Activated effector memory CD4-positive, alpha-beta T cell treated with Interleukin-2 at 50 U/mL for 16 hours (primary cell): ENCODE measurements around the gene KAT2A.
A peak's percentile ranks its signal among the peaks of the same experiment; 100 is the strongest.

Experiments used
- DNase-seq: peaks from one replicate; pipeline ENCODE4 v3.0.0-alpha.2; 2020

KAT2A gene

GRCh38 chr17:42135151-42135550, 14.0 kb upstream of the KAT2A start:
- no peak for DNase-seq

DNA sequence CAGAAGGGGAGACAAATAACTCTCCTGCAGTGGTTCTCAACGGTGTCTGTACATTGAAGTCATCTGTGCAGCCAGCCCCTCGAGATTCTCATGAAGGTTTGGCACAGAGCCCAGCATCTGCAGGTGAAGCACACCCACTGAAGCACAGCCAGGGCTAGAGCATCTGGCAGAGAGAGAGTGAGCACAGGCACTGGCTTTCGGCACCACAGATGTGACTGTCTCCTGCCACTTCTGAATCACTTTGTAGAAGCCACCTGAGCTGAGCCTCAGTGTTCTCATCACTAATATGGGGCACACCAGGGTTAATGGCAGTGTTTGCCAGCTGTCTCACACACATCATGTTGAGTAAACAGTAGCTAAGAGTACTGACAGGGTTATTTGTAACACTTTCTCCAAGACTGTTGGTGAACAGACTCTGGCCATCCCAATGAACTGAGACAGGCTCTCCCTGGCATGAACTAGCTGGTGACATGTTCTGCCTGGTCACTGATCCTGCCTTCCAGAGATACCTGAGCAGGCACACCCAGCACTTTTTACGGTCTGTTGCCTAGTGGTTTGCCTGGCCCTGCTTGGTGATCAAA, 12.4 kb upstream of the KAT2A start:
- DNase-seq = peak; percentile 15

GRCh38 chr17:42132941-42133340, 11.8 kb upstream of the KAT2A start:
- no peak for DNase-seq

DNA sequence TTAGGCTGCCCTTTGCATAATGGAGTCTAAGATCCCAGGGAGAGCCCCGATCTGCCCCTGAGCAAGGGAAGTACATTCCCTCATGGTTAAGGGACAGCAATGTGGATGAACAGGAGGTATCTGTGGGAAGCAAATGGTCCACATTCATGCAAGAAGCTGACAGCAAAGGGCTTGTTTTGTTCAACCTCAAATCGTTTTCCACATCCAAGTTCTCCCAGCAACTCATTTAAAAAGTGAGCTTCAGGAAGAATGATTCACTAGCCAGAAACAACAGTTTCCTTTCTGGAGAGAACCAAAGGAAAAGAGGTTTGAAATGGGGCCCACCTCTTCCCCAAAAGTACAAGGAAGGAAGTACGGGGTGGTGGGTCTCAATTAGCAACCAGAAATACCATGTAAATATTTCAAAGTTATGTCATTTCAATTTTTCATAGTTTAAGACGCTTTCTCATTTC, 10.8 kb upstream of the KAT2A start:
- no peak for DNase-seq

GRCh38 chr17:42131232-42131631, 10.1 kb upstream of the KAT2A start:
- DNase-seq = no peak

DNA sequence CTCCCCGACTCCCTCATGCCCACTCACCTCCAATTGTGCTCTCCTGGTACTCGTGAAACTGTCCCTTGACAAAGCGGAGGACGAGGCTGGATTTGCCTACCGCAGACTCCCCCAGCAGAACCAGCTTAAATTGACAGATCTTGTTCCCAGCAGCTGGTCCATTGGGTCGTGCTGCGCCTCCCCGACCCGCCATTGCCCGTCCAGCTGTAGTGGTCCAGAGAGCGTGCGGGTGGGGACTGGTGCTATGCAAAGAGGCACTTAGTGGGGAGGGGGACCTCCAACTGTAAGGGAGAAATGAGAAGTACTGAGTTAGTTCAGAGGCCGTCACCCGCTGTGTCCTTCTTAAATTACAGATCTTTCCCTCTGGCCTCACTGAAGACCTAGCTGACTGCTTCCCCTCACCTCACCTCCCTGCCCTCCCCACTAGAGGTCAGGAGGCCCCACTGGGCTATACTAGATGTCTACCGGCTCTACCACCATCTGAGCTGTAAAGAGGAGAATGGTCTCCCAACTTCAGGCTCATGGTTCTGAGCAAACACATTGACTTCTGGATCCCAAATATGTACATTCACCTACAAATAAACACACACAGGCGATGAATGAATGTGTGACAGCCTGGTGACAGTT, 9.3 kb upstream of the KAT2A start:
- DNase-seq = no peak

DNA sequence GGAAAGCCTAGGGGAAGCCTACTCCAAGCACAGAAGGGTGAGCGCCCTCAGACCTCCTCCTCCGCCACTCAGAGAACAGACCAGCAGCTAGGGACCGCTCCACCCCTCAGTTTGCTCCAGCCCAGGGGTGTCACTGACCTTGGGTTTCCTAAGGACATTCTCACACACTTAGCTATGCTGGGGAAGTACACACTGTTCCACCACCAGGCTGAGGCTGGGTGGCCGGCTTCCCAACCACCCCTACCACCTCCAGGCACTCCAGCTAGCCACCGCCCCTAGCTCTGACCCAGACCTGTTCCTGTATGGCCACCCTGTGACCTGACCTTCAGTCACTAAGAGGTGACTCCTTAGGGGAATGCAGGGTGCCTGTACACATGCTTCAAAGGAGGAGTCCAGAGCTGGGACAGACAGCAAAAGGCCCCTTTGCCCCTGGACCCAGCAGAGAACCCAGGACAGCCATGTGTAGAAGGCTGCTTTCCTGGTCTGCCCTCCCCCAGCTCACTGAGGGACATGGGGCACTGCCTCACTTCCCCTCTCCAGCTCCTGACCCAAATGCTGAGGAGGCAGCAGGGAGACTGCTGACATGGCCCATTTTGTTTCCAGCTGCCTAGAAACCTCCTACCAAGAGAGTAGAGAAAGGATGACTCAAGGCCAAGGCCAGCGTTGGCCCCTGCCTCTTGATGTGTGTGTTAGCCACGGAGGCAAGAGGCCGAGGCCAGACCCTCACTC, 8.1 kb upstream of the KAT2A start:
- DNase-seq = no peak

- DNase-seq = no peak
These were observed 6.2 kb upstream of the KAT2A start for GRCh38 chr17:42127414-42127813.

DNA sequence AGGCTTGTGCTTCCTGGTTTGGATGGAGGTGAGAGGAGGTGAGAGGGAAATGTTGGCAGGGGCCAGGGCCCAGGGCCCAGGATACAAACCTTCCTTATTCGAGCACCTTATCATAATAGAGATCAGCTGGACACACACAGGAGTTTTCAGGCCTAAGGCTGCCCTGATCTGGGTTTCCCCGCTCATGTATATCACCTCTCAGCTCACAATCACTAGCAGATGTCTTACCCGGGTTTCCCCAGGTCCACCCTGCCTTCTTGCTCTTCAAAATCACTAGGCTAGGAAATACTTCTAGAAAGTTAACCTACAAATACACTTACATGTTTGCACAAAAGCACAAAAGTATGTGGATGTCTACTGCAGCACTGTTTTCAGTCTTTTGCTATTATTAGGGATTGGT, 5.7 kb upstream of the KAT2A start:
- DNase-seq = no peak

- no peak for DNase-seq
These were observed 4.4 kb upstream of the KAT2A start for GRCh38 chr17:42125565-42125964.

- DNase-seq = no peak
These were observed 3.1 kb upstream of the KAT2A start for GRCh38 chr17:42124256-42124655.

DNA sequence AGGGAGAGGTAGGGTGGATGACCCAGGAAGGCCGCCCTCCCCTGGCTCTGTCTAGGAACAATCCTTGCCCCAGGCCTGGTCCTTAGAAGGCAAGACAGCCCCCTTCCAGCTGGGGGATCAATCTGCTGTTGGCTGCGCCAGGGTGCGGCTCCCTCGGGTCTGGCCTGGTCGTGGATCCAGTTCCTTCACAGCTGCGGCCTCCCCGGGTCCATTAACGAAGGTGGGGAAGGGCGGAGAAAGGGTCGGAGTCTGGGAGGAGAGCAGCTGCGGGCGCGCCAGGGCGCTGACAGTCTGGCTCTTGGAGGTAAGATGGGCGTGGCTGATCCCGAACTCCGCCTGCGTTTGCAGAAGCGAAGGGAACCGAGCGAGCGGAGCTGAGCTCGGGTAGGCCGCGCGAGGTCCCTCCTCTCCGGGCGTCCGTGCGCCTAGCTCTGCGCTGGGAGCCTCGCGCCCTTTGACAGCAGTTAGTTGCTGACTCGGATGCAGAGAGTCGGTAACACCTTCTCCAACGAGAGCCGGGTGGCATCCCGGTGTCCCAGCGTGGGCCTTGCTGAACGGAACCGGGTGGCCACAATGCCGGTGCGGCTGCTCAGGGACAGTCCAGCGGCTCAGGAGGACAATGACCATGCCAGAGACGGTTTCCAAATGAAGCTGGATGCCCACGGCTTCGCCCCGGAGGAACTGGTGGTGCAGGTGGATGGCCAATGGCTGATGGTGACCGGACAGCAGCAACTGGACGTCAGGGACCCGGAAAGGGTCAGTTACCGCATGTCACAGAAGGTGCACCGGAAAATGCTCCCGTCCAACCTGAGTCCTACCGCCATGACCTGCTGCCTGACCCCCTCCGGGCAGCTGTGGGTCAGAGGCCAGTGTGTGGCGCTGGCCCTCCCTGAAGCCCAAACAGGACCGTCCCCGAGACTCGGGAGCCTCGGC, 1.5 kb upstream of the KAT2A start, which contains the start of gene HSPB9:
Gene HSPB9, plus strand, starts transcription at position 434 of the 933 bp plus-strand sequence. Its CDS starts 47 bp downstream, at position 481.
- no peak for DNase-seq

- no peak for DNase-seq
These were observed 902 bp downstream of the KAT2A start for GRCh38 chr17:42120161-42120769.

DNA sequence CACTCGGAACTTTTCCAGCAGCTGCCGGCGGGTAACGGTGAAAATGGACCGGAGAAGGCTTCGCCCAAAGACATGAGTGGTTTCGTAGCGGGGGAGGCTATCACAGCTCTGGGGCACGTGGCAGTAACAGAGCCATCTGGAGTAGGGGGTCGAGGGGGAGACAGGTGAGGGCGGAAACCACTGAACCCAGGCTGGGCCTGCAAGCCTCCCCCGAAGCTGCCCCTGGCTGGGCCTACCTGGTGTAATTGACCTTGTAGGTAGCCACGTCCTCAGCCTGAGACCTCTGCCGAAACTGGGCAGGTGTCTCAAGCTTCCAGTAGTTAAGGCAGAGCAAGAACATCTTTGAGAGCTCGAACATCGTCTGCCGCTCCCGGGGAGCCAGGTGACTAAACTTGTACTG, 1.9 kb downstream of the KAT2A start:
- no peak for DNase-seq

DNA sequence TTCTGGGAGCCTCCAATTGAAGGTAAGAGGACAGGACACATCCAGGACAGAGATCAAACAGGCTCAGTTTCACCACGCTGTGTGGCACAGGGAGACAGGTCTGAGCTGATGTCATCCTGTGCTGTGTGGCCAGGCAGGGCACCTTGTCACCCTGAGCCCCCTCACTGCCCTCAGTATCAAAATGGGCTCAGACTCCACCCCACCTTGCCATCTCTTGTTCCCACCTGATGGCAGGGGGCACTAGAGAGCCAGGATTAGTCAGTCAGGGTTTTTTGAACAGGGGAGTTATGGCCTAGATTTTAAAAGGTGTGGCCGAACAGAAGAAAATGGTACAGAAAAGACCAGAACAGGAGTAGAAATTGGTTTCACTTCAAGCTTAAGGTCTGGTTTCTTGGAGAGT, 2.6 kb downstream of the KAT2A start:
- no peak for DNase-seq

GRCh38 chr17:42118126-42118510, 3.0 kb downstream of the KAT2A start:
- DNase-seq = no peak

DNA sequence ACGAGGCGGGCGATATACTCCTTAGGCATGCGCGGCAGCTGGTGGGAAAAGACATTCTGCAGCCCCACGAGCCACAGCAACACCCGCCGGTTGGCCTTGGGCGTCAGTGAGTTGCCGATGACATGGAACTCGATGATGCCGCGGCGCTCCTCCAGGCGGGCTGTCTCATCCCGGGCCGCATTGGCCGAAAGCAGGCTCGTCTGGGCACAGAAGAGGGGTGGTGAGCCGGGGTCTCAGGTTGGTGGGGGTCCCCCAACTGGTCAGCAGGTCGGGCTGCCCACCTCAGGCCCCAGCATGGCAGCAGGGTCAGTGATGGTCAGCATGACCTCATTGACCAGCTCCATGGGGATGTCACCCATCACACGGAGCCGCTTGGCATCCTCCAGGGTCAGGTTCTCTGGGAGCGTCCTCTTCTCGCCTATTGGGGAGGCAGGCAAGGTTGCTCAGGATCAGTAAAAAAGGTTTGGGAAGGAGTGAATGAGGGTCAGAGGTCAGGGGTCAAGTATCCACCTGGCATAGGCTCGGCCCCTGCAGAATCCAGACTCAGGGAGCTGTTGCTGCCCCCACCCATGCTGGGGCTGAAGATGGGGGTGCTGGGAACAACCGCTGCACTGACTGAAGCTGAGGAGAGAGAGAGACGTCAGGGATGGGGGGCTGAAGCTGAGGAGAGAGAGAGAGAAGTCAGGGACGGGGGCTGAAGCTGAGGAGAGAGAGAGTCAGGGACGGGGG, 3.6 kb downstream of the KAT2A start:
- DNase-seq = no peak

DNA sequence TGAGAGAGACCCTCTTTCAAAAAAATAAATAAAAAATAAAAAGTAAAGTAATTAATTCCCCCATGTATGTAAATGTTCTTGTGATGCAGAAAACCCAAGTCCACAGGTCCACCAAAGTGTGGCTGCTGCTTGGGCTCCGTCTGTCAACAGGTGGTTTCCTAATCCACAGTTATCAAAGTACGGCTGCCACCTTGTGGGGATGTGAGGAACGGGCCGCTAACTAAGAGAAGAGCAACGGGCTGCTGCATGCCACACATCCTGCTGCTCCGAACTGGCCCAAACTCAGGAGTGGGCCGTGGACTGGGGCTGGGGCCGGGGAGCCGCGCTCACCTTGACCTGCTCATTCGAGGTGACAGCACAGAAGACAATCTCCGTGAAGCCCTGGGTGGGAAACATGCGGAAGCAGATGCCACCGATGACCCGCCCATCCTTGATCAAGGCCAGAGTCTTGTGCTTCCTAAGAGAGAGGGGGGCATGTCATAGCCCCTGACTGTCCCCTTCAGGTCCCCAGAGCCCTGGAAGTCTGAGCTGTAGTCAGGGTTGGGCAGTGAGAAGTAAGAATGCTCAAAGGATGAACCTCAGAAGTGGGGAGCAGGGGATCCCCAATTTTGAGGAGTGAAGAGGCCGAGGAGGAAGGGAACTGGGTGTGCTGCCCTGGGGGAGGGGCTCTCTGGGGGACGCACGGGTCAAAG, 4.3 kb downstream of the KAT2A start:
- DNase-seq = peak; percentile 77

DNA sequence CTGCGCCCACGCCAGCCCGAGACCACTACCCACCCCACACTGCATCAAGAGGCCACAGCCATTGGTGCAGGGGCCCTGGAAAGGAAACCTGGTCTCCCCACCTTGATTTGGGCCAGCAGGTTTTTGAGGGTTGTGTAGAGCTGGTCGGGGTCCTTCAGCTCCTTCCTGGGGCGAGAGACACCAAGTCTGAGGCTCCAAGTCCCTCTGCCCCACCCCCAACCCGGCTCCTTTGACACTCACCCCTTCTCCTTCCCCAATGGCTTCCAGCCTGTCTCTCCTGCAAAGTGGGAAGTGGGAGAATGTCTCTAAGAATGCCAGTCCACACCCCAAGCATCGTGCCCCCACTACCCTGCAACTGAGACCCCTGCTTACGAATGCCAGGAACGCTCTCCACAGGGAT, 7.0 kb downstream of the KAT2A start:
- DNase-seq = no peak

DNA sequence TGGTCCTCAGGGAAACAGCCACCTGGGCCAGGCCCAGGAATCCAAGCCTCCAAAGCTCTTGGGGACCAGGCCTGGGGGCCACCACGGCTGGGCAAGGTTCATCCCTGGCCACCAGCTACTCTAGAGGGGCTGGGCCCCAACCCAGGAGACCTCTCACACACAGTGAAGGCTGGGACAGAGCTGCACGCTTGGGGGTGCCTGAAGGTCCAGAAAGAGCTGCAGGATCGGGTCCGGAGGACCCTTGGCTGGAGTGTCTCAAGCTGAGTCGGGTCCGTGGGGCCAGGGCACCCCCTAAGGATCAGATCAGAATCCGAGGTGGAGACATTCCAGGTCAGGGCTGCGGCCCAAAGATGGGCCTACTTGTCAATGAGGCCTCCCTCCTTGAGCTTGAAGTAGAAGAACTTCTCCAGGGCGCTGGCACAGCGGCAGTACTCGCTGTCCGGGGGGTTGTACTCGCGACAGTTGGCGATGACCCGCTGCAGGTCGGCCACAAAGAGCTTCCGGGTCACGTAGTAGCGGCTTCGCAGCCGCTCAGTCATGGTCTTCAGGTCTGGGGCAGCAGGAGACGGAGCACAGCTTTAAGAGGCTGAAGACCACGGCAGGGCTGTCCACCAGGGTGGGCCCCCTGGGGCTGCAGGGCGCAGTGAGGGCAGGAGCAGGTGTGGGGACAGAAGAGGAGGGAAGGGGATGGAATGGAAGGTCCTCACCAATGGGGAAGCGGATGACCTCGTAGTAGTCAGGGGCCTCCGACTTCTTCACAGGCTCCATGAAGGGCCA, 7.7 kb downstream of the KAT2A start:
- no peak for DNase-seq
